ENCODE results near the gene CEP112.

The CEP112 gene

DNA sequence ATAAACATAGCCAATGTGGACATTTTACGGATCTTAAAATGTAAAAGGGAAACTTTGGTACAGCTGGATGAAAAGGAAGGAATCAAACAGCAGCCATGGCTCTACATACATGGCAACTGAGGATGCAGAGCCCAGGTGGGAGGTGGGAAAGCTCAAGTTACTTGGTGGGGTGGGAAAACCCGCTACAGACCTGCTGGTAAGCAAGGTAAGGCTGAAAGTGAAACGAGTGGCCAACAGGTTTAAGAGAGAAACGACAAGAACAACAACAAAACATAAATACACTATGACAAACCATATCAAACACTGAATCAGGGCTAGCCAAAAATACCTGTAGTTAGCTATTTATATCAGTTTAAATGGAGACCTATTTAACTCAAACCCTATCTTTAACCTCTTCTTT is 185.3 kb downstream of the CEP112 start:
- no peak for TF ChIP-seq TOX (CRISPR knock-in tag; IDR thresholded peaks at IDR 0.05; ENCODE audit: borderline replicate concordance)
- no peak for TF ChIP-seq ZNF565 (CRISPR knock-in tag; conservative IDR thresholded peaks at IDR 0.05; ENCODE audit: low read depth)
- TF ChIP-seq SNAI2 (CRISPR knock-in tag; IDR thresholded peaks at IDR 0.05), result no peak
- TF ChIP-seq ARNTL (CRISPR knock-in tag; IDR thresholded peaks at IDR 0.05; ENCODE audit: borderline replicate concordance, low read depth), result no peak
- TF ChIP-seq, protein P1, sequence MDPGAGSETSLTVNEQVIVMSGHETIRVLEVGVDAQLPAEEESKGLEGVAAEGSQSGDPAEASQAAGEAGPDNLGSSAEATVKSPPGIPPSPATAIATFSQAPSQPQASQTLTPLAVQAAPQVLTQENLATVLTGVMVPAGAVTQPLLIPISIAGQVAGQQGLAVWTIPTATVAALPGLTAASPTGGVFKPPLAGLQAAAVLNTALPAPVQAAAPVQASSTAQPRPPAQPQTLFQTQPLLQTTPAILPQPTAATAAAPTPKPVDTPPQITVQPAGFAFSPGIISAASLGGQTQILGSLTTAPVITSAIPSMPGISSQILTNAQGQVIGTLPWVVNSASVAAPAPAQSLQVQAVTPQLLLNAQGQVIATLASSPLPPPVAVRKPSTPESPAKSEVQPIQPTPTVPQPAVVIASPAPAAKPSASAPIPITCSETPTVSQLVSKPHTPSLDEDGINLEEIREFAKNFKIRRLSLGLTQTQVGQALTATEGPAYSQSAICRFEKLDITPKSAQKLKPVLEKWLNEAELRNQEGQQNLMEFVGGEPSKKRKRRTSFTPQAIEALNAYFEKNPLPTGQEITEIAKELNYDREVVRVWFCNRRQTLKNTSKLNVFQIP (CRISPR knock-in tag; IDR thresholded peaks at IDR 0.05; ENCODE audit: borderline replicate concordance, low read depth), result no peak
- no peak for TF ChIP-seq ZNF70 (CRISPR knock-in tag; IDR thresholded peaks at IDR 0.05)
- ATAC-seq, result no peak

DNA sequence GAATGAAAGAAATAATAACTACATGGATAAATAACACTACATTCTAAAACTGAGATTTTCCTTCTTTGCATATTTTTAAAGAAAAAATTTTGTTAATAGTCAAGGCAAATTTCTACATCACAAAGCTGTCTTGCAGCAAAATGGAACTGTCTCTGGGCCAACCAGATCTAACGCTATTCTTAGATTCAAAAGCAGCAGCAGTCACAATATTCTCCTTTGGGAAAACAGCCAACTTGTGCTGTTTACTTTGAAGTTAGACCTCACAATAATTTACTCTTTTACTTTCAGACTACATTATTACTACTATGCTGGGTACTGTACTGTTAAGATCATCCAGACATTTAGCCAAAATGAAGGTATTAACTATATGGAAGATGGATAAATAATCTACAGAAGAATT is 189.1 kb downstream of the CEP112 start:
- ATAC-seq, result no peak
- TF ChIP-seq ESRRG (CRISPR knock-in tag; IDR thresholded peaks at IDR 0.05) (no peak), PPARA (CRISPR knock-in tag; IDR thresholded peaks at IDR 0.05; ENCODE audit: borderline replicate concordance) (no peak), ISL1 (CRISPR knock-in tag; IDR thresholded peaks at IDR 0.05) (no peak)

GRCh38 chr17:66002063-66002585 is 189.8 kb downstream of the CEP112 start:
- no peak for ATAC-seq

GRCh38 chr17:66000216-66000615 is 191.7 kb downstream of the CEP112 start:
- no peak for ATAC-seq
- no peak for TF ChIP-seq ZFP30 (CRISPR knock-in tag; IDR thresholded peaks at IDR 0.05)
- TF ChIP-seq RARB (CRISPR knock-in tag; IDR thresholded peaks at IDR 0.05), result no peak
- TF ChIP-seq ESRRG (CRISPR knock-in tag; IDR thresholded peaks at IDR 0.05), result no peak
- TF ChIP-seq, protein P2, sequence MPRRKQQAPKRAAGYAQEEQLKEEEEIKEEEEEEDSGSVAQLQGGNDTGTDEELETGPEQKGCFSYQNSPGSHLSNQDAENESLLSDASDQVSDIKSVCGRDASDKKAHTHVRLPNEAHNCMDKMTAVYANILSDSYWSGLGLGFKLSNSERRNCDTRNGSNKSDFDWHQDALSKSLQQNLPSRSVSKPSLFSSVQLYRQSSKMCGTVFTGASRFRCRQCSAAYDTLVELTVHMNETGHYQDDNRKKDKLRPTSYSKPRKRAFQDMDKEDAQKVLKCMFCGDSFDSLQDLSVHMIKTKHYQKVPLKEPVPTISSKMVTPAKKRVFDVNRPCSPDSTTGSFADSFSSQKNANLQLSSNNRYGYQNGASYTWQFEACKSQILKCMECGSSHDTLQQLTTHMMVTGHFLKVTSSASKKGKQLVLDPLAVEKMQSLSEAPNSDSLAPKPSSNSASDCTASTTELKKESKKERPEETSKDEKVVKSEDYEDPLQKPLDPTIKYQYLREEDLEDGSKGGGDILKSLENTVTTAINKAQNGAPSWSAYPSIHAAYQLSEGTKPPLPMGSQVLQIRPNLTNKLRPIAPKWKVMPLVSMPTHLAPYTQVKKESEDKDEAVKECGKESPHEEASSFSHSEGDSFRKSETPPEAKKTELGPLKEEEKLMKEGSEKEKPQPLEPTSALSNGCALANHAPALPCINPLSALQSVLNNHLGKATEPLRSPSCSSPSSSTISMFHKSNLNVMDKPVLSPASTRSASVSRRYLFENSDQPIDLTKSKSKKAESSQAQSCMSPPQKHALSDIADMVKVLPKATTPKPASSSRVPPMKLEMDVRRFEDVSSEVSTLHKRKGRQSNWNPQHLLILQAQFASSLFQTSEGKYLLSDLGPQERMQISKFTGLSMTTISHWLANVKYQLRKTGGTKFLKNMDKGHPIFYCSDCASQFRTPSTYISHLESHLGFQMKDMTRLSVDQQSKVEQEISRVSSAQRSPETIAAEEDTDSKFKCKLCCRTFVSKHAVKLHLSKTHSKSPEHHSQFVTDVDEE (CRISPR knock-in tag; IDR thresholded peaks at IDR 0.05), result no peak
- no peak for TF ChIP-seq TOX (CRISPR knock-in tag; IDR thresholded peaks at IDR 0.05; ENCODE audit: borderline replicate concordance)
- no peak for TF ChIP-seq ZNF8 (CRISPR knock-in tag; IDR thresholded peaks at IDR 0.05)
- TF ChIP-seq BACH2 (CRISPR knock-in tag; IDR thresholded peaks at IDR 0.05; ENCODE audit: borderline replicate concordance), result no peak

More at GRCh38 chr17:66002063-66002585, 189.8 kb downstream of the CEP112 start:
- no peak for TF ChIP-seq ZNF8 (CRISPR knock-in tag; IDR thresholded peaks at IDR 0.05)
- TF ChIP-seq, protein P2 (CRISPR knock-in tag; IDR thresholded peaks at IDR 0.05), result no peak
- TF ChIP-seq SNAI2 (CRISPR knock-in tag; IDR thresholded peaks at IDR 0.05), result no peak
- no peak for TF ChIP-seq PPARA (CRISPR knock-in tag; IDR thresholded peaks at IDR 0.05; ENCODE audit: borderline replicate concordance)
- TF ChIP-seq CSDC2 (CRISPR knock-in tag; IDR thresholded peaks at IDR 0.05), result no peak
- TF ChIP-seq ZNF565 (CRISPR knock-in tag; conservative IDR thresholded peaks at IDR 0.05; ENCODE audit: low read depth), result no peak

DNA sequence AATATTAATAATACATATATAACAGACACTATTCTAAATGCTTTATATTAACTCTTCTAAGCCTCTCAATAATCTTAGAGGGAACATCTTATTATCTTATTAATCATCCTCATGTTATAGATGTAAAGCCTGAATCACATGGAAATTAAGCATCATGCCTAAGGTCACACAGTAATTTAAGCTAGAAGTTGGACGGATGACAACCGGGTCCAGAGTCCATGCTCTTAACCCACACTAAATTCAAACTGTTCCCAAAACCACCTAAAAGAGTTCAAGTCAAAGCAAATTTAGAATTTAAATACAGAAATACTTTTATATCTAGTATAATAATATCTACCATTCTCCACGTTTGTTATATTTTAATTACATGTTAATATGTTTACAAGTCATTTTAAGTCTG is 193.3 kb downstream of the CEP112 start:
- no peak for ATAC-seq
- TF ChIP-seq ZNF565 (CRISPR knock-in tag; conservative IDR thresholded peaks at IDR 0.05; ENCODE audit: low read depth) (no peak), ZNF70 (CRISPR knock-in tag; IDR thresholded peaks at IDR 0.05) (no peak), CSRNP3 (CRISPR knock-in tag; IDR thresholded peaks at IDR 0.05) (no peak), PPARA (CRISPR knock-in tag; IDR thresholded peaks at IDR 0.05; ENCODE audit: borderline replicate concordance) (no peak), GLIS3 (CRISPR knock-in tag; IDR thresholded peaks at IDR 0.05) (no peak), ISL1 (CRISPR knock-in tag; IDR thresholded peaks at IDR 0.05) (no peak), PATZ1 (CRISPR knock-in tag; IDR thresholded peaks at IDR 0.05; ENCODE audit: borderline replicate concordance) (no peak), ZC3H10 (CRISPR knock-in tag; IDR thresholded peaks at IDR 0.05) (no peak)
- TF ChIP-seq, protein P3, sequence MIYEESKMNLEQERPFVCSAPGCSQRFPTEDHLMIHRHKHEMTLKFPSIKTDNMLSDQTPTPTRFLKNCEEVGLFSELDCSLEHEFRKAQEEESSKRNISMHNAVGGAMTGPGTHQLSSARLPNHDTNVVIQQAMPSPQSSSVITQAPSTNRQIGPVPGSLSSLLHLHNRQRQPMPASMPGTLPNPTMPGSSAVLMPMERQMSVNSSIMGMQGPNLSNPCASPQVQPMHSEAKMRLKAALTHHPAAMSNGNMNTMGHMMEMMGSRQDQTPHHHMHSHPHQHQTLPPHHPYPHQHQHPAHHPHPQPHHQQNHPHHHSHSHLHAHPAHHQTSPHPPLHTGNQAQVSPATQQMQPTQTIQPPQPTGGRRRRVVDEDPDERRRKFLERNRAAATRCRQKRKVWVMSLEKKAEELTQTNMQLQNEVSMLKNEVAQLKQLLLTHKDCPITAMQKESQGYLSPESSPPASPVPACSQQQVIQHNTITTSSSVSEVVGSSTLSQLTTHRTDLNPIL (CRISPR knock-in tag; IDR thresholded peaks at IDR 0.05; ENCODE audit: low read depth), result no peak
- TF ChIP-seq, protein P1 (CRISPR knock-in tag; IDR thresholded peaks at IDR 0.05; ENCODE audit: borderline replicate concordance, low read depth), result no peak
